Measurements from ENCODE around the gene TTC13.
"Not testable (repeated sequence)": the region's sequence is repeated elsewhere in the genome, so short reads cannot be mapped to it uniquely, and the experiment has no call there.

The TTC13 gene

GRCh38 chr1:231013391-231014015 is 34.8 kb upstream of the TTC13 start:
- no peak for TF ChIP-seq CTCF (IDR thresholded peaks at IDR 0.05; ENCODE audit: low read depth, low read length, missing control alignments)
- H3K4me3 ChIP-seq (ENCODE audit: low read depth, low read length), result no peak overlapping the region
- in situ Hi-C loops (cut with HindIII; ENCODE audit: low sequenced_read_pairs), result no loop called here
- no peak for DNase-seq (ENCODE audit: low read depth)

- in situ Hi-C loops (cut with HindIII; ENCODE audit: low sequenced_read_pairs), result no loop called here
- TF ChIP-seq CTCF (IDR thresholded peaks at IDR 0.05; ENCODE audit: low read depth, low read length, missing control alignments), result no peak
- H3K4me3 ChIP-seq (ENCODE audit: low read depth, low read length), result no peak overlapping the region
- no peak for DNase-seq (ENCODE audit: low read depth)
Measured at GRCh38 chr1:231011963-231012362, 33.3 kb upstream of the TTC13 start.

- in situ Hi-C loops (cut with HindIII; ENCODE audit: low sequenced_read_pairs), result no loop called here
- TF ChIP-seq CTCF (IDR thresholded peaks at IDR 0.05; ENCODE audit: low read depth, low read length, missing control alignments), result no peak
- DNase-seq (ENCODE audit: low read depth), result no peak
Measured at GRCh38 chr1:231011360-231011759, 32.7 kb upstream of the TTC13 start.

GRCh38 chr1:231007535-231007934 is 28.9 kb upstream of the TTC13 start:
- in situ Hi-C loops (cut with HindIII; ENCODE audit: low sequenced_read_pairs); H3K4me3 ChIP-seq (ENCODE audit: low read depth, low read length); DNase-seq (ENCODE audit: low read depth): not testable (repeated sequence)

More at GRCh38 chr1:231011360-231011759, 32.7 kb upstream of the TTC13 start:
- H3K4me3 ChIP-seq (ENCODE audit: low read depth, low read length), result no peak overlapping the region

- in situ Hi-C loops (cut with HindIII; ENCODE audit: low sequenced_read_pairs), result no loop called here
- TF ChIP-seq CTCF (IDR thresholded peaks at IDR 0.05; ENCODE audit: low read depth, low read length, missing control alignments), result no peak
- H3K4me3 ChIP-seq (ENCODE audit: low read depth, low read length), result no peak overlapping the region
- DNase-seq (ENCODE audit: low read depth), result no peak
Measured at GRCh38 chr1:231001892-231002291, 23.2 kb upstream of the TTC13 start.

- no peak for DNase-seq (ENCODE audit: low read depth)
- H3K4me3 ChIP-seq (ENCODE audit: low read depth, low read length), result no peak overlapping the region
- TF ChIP-seq CTCF (IDR thresholded peaks at IDR 0.05; ENCODE audit: low read depth, low read length, missing control alignments), result no peak
- in situ Hi-C loops (cut with HindIII; ENCODE audit: low sequenced_read_pairs), result no loop called here
Measured at GRCh38 chr1:231000639-231001038, 22.0 kb upstream of the TTC13 start.

- no peak for DNase-seq (ENCODE audit: low read depth)
- in situ Hi-C loops (cut with HindIII; ENCODE audit: low sequenced_read_pairs), result no loop called here
- no peak for TF ChIP-seq CTCF (IDR thresholded peaks at IDR 0.05; ENCODE audit: low read depth, low read length, missing control alignments)
- H3K4me3 ChIP-seq (ENCODE audit: low read depth, low read length), result no peak overlapping the region
Measured at GRCh38 chr1:231000201-231000600, 21.5 kb upstream of the TTC13 start.
